Vagina (tissue), 2 donors: ENCODE measurements around the gene INPP4B. TPM values are rescaled to one million over a fixed set of nuclear protein-coding genes. Genes with fewer than 3 reads are reported as not detected.

Experiments
- DNase-seq, 2 donors: peaks; one replicate each; pipeline ENCODE4 v3.0.0-alpha.2; 2017; ENCODE audit errors: extremely low spot score in 2 of 2
- H3K27ac ChIP-seq: fragments of 200-600 bp; sonication (generic); one replicate; pipeline ENCODE4 v1.5.1; 2019
- H3K27me3 ChIP-seq: fragments of 200-600 bp; sonication (generic); one replicate; pipeline ENCODE4 v1.5.1; 2019
- H3K36me3 ChIP-seq, 2 donors: fragments of 200-600 bp; sonication (generic); one replicate each; pipeline ENCODE4 v1.5.1; 2017 to 2019
- H3K4me1 ChIP-seq: fragments of 200-600 bp; sonication (generic); one replicate; pipeline ENCODE4 v1.5.1; 2019
- H3K4me3 ChIP-seq, 2 donors: fragments of 200-600 bp; sonication (generic); 1 replicate in 1 of 2; 2 replicates in 1 of 2; pipeline ENCODE4 v1.5.1; 2016 to 2019
- H3K9me3 ChIP-seq: fragments of 200-600 bp; sonication (generic); one replicate; pipeline ENCODE4 v1.5.1; 2019
- CTCF ChIP-seq, 3 experiments: fragments of 450-650 bp in 2 of 3; fragments of 200-600 bp in 1 of 3; sonication (generic) in 1 of 3; IDR thresholded peaks; one replicate each; pipeline ENCODE4 v1.5.1; 2017 to 2019; ENCODE audit warnings: antibody characterized with exemption in 3 of 3, mild to moderate bottlenecking in 2 of 3, moderate library complexity in 2 of 3
- POLR2A ChIP-seq, 2 donors: fragments of 450-650 bp; IDR thresholded peaks; one replicate each; pipeline ENCODE4 v1.6.1; 2017; ENCODE audit warnings: antibody characterized with exemption in 2 of 2, mild to moderate bottlenecking in 2 of 2, moderate library complexity in 2 of 2
- POLR2AphosphoS5 ChIP-seq, 2 donors: sonication (generic); formaldehyde crosslinking; IDR thresholded peaks; one replicate each; pipeline ENCODE4 v1.9.0; 2017; ENCODE audit warnings: antibody characterized with exemption in 2 of 2, mild to moderate bottlenecking in 2 of 2, low read depth in 1 of 2; ENCODE audit not compliant: insufficient read depth in 1 of 2
- intact Hi-C: fragments of 100-400 bp; cut with DNase I; formaldehyde crosslinking; loops from one replicate; pipeline ENCODE4 v1.15.1; 2023
- total RNA-seq: library from RNA; depleted of rRNA; stranded (reverse); fragments of >200 nt; gene quantifications from one replicate; pipeline ENCODE4 v1.2.3, GENCODE V29; 2016

The INPP4B gene
- total RNA-seq, 1 donor from 2014 or later: 21.1 TPM

GRCh38 chr4:142278663-142279062 is 567.4 kb downstream of the INPP4B start:
- Histone ChIP-seq H3K4me3 (no peak overlapping the region), H3K4me1 (no peaks in the 10 kb centered on the region), H3K36me3 (no peaks in the 10 kb centered on the region), H3K9me3 (no peaks in the 10 kb centered on the region), H3K27me3 (no peaks in the 10 kb centered on the region), H3K27ac (no peak overlapping the region)
- DNase-seq: no peak
- TF ChIP-seq POLR2AphosphoS5 (IDR thresholded peaks at IDR 0.05; ENCODE audit: insufficient read depth in 1 of 2, low read depth in 1 of 2) (no peak), POLR2A (IDR thresholded peaks at IDR 0.05) (no peak), CTCF (IDR thresholded peaks at IDR 0.05) (no peak)
- intact Hi-C loops: no loop called here

- Histone ChIP-seq H3K36me3 (no peaks in the 10 kb centered on the region), H3K4me3 (no peak overlapping the region), H3K4me1 (no peaks in the 10 kb centered on the region), H3K9me3 (no peaks in the 10 kb centered on the region), H3K27me3 (no peaks in the 10 kb centered on the region), H3K27ac (no peak overlapping the region)
- intact Hi-C loops: no loop called here
- TF ChIP-seq POLR2AphosphoS5 (IDR thresholded peaks at IDR 0.05; ENCODE audit: insufficient read depth in 1 of 2, low read depth in 1 of 2): no peak
- no peak for TF ChIP-seq CTCF (IDR thresholded peaks at IDR 0.05)
- no peak for TF ChIP-seq POLR2A (IDR thresholded peaks at IDR 0.05)
- no peak for DNase-seq
Observed at GRCh38 chr4:142278171-142278570, 567.9 kb downstream of the INPP4B start.

- TF ChIP-seq POLR2A (IDR thresholded peaks at IDR 0.05) (no peak), POLR2AphosphoS5 (IDR thresholded peaks at IDR 0.05; ENCODE audit: insufficient read depth in 1 of 2, low read depth in 1 of 2) (no peak), CTCF (IDR thresholded peaks at IDR 0.05) (no peak)
- no peak for DNase-seq
- Histone ChIP-seq H3K4me1 (no peaks in the 10 kb centered on the region), H3K4me3 (no peak overlapping the region), H3K27me3 (no peaks in the 10 kb centered on the region), H3K36me3 (no peaks in the 10 kb centered on the region), H3K9me3 (no peaks in the 10 kb centered on the region), H3K27ac (no peak overlapping the region)
- intact Hi-C loops: no loop called here
Observed at GRCh38 chr4:142274137-142274536, 572.0 kb downstream of the INPP4B start.

GRCh38 chr4:142272452-142272851 is 573.6 kb downstream of the INPP4B start:
- no peak overlapping the region for H3K4me3 ChIP-seq
- intact Hi-C loops: no loop called here
- DNase-seq: no peak
- TF ChIP-seq POLR2A (IDR thresholded peaks at IDR 0.05) (no peak), CTCF (IDR thresholded peaks at IDR 0.05) (no peak), POLR2AphosphoS5 (IDR thresholded peaks at IDR 0.05; ENCODE audit: insufficient read depth in 1 of 2, low read depth in 1 of 2) (no peak)
- no peaks in the 10 kb centered on the region for H3K9me3 ChIP-seq
- no peak overlapping the region for H3K27ac ChIP-seq
- no peaks in the 10 kb centered on the region for H3K27me3 ChIP-seq
- H3K4me1 ChIP-seq: no peaks in the 10 kb centered on the region
- H3K36me3 ChIP-seq: no peaks in the 10 kb centered on the region

- intact Hi-C loops: no loop called here
- TF ChIP-seq POLR2AphosphoS5 (IDR thresholded peaks at IDR 0.05; ENCODE audit: insufficient read depth in 1 of 2, low read depth in 1 of 2): no peak
- no peak for TF ChIP-seq POLR2A (IDR thresholded peaks at IDR 0.05)
- no peak for TF ChIP-seq CTCF (IDR thresholded peaks at IDR 0.05)
- H3K36me3 ChIP-seq: no peaks in the 10 kb centered on the region
- no peak overlapping the region for H3K27ac ChIP-seq
- DNase-seq: no peak
- no peaks in the 10 kb centered on the region for H3K9me3 ChIP-seq
- H3K4me1 ChIP-seq: no peaks in the 10 kb centered on the region
- H3K27me3 ChIP-seq: no peaks in the 10 kb centered on the region
- H3K4me3 ChIP-seq: no peak overlapping the region
Observed at GRCh38 chr4:142271832-142272231, 574.3 kb downstream of the INPP4B start.
